Trophoblast cell (in vitro differentiated cells and primary cell): ENCODE data around the gene SEH1L.

Experiments
- DNase-seq, 2 donors: peaks; one replicate each; pipeline ENCODE4 v3.0.0-alpha.2; 2016
- H2AFZ ChIP-seq: 2 replicates; pipeline ENCODE4 v1.6.1; 2013; ENCODE audit warnings: low read length, moderate library complexity, mild to moderate bottlenecking; ENCODE audit not compliant: insufficient read depth, poor library complexity
- H2AK5ac ChIP-seq: 2 replicates; pipeline ENCODE4 v1.6.1; 2013; ENCODE audit warnings: mild to moderate bottlenecking, low read length
- H2BK120ac ChIP-seq: 2 replicates; pipeline ENCODE4 v1.6.1; 2013; ENCODE audit warnings: low read length, mild to moderate bottlenecking, moderate library complexity; ENCODE audit not compliant: insufficient read depth, poor library complexity
- H2BK12ac ChIP-seq: 2 replicates; pipeline ENCODE4 v1.6.1; 2013; ENCODE audit warnings: mild to moderate bottlenecking, low read length, moderate library complexity
- H2BK5ac ChIP-seq: 2 replicates; pipeline ENCODE4 v1.6.1; 2013; ENCODE audit warnings: low read length, low read depth, moderate library complexity, mild to moderate bottlenecking; ENCODE audit not compliant: poor library complexity
- H3K14ac ChIP-seq: 2 replicates; pipeline ENCODE4 v1.6.1; 2013; ENCODE audit warnings: mild to moderate bottlenecking, low read length
- H3K18ac ChIP-seq: 2 replicates; pipeline ENCODE4 v1.6.1; 2013; ENCODE audit warnings: mild to moderate bottlenecking, low read length
- H3K23ac ChIP-seq: 2 replicates; pipeline ENCODE4 v1.6.1; 2013; ENCODE audit warnings: low read length
- H3K27ac ChIP-seq: 2 replicates; pipeline ENCODE4 v1.5.1; 2013; ENCODE audit warnings: low read depth, mild to moderate bottlenecking, inconsistent platforms, low read length, moderate library complexity
- H3K27me3 ChIP-seq: 2 replicates; pipeline ENCODE4 v1.6.1; 2013; ENCODE audit warnings: inconsistent platforms, mild to moderate bottlenecking, low read length, moderate library complexity; ENCODE audit not compliant: insufficient read depth
- H3K36me3 ChIP-seq, 2 experiments: 1 replicate in 1 of 2; 2 replicates in 1 of 2; pipeline ENCODE4 v1.6.1; 2013; ENCODE audit warnings: low read length in 2 of 2, mild to moderate bottlenecking in 2 of 2, moderate library complexity in 1 of 2; ENCODE audit not compliant: insufficient read depth in 2 of 2, control insufficient read depth in 1 of 2
- H3K4ac ChIP-seq: 2 replicates; pipeline ENCODE4 v1.6.1; 2013; ENCODE audit warnings: low read depth, mild to moderate bottlenecking, low read length, moderate library complexity
- H3K4me1 ChIP-seq, 2 experiments: 1 replicate in 1 of 2; 2 replicates in 1 of 2; pipeline ENCODE4 v1.6.1; 2013; ENCODE audit warnings: low read length in 2 of 2, mild to moderate bottlenecking in 2 of 2, moderate library complexity in 1 of 2; ENCODE audit not compliant: insufficient read depth in 2 of 2, control insufficient read depth in 1 of 2
- H3K4me2 ChIP-seq: 2 replicates; pipeline ENCODE4 v1.6.1; 2013; ENCODE audit warnings: inconsistent platforms, mild to moderate bottlenecking, low read length, moderate library complexity
- H3K4me3 ChIP-seq: 2 replicates; pipeline ENCODE4 v1.5.1; 2013; ENCODE audit warnings: mild to moderate bottlenecking, low read depth, low read length, inconsistent platforms
- H3K79me1 ChIP-seq: one replicate; pipeline ENCODE4 v1.6.1; 2013; ENCODE audit warnings: low read length
- H3K79me2 ChIP-seq: 2 replicates; pipeline ENCODE4 v1.6.1; 2013; ENCODE audit warnings: low read length, mild to moderate bottlenecking; ENCODE audit not compliant: control insufficient read depth, insufficient read depth, poor library complexity
- H3K9ac ChIP-seq: 2 replicates; pipeline ENCODE4 v1.6.1; 2013; ENCODE audit warnings: mild to moderate bottlenecking, low read length
- H3K9me3 ChIP-seq: 2 replicates; pipeline ENCODE4 v1.6.1; 2013; ENCODE audit warnings: low read depth, mild to moderate bottlenecking, control low read depth, inconsistent platforms, low read length; ENCODE audit not compliant: insufficient read depth
- H4K12ac ChIP-seq: 2 replicates; pipeline ENCODE4 v1.6.1; 2013; ENCODE audit warnings: low read depth, mild to moderate bottlenecking, low read length, moderate library complexity
- H4K8ac ChIP-seq: 2 replicates; pipeline ENCODE4 v1.6.1; 2013; ENCODE audit warnings: low read depth, mild to moderate bottlenecking, low read length, moderate library complexity
- H4K91ac ChIP-seq: one replicate; pipeline ENCODE4 v1.6.1; 2013; ENCODE audit warnings: low read depth, mild to moderate bottlenecking, low read length, moderate library complexity
- WGBS: extraction: QIAGEN DNeasy Blood & Tissue Kit; methylation state at CpG from one replicate; pipeline ENCODE4 v1.1.7; 2013; ENCODE audit warnings: missing lambda C conversion rate; ENCODE audit not compliant: insufficient read length, insufficient coverage; ENCODE audit errors: extremely low coverage; 5-methylcytosine and 5-hydroxymethylcytosine counted together

Gene SEH1L

DNA sequence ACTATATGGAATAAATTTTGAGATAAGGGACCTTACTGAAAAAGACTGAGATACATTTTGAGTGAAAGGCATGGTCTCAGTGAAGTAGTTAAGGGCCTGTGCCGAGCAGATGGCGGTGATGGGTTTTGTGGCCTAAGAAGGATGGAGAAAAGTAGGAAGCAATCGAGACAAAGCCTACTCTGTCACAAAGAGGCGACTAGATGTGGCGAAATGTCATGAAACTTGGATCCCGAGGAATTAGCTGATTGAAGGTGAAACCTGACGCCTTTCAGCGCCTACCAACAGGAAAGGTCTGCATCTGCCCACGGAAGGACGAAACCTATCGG is 42.8 kb downstream of the SEH1L start:
- Histone ChIP-seq H3K79me2 (peaks cover 9% of the 10 kb centered on the region), H3K4me3 (peak overlapping the region; percentile 75), H4K12ac (peak overlapping the region; percentile 2), H3K4me1 (peaks cover 7 to 9% of the 10 kb centered on the region in 2 experiments), H2BK120ac (no peak overlapping the region), H3K9me3 (no peaks in the 10 kb centered on the region), H3K4me2 (peak overlapping the region; percentile 61), H3K9ac (peak overlapping the region; percentile 72), H2AFZ (peak overlapping the region; percentile 37), H2BK12ac (no peak overlapping the region), H3K27ac (peak overlapping the region; percentile 75), H3K79me1 (peaks cover 6% of the 10 kb centered on the region), H3K27me3 (no peaks in the 10 kb centered on the region), H2BK5ac (peak overlapping the region; percentile 45), H3K18ac (no peak overlapping the region), H4K8ac (peak overlapping the region; percentile 7), H4K91ac (peak overlapping the region; percentile 45), H3K4ac (peak overlapping the region; percentile 7), H3K36me3 (peaks cover 2 to 4% of the 10 kb centered on the region in 2 experiments), H3K23ac (no peak overlapping the region), H2AK5ac (no peak overlapping the region), H3K14ac (peak overlapping the region; percentile 49)
- DNase-seq: peak; percentile 4 to 45
- WGBS: no CpG with 5 or more reads among the region's 11 CpGs

DNA sequence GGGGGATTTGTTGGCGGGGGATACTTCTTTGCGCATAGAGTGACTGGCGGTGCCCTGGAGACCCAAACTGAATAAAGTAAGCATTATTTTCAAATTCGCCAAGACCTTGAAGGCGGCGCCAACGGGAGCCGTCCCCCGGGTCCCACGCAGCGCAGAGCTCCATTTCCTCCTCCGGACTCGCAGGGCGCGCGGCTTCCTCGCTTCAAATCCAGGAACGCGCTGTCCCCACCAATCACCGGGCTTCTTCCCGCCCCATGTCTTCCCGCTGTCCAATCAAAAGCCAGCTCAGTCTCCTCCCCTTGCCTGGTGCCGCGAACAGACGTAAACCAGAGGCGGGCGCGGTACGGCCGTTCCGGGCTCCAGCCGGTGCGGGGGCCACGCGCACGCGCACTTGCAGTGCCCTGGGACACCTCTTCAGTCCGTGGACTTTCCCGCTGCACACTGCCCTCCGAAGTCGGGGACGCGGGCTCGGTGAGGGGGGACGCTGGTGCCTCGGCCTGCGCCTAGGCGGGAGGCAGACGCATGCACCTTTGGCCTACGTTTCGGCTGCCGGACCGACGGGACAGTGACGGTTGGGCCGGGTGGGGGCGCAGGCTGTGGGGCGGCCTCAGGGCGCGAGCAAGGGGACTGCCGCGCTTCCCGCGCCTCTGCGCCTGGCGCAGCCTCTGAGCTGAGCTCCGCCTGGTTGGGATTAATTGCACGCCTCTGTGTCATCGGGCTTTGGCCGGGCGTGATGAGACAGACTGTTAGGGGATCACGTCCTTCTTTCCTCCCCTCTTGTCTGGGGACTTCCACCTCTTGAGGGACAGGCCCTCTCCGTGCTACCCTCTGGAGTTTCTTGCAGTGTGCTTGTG is 43.4 kb downstream of the SEH1L start, which contains the start of gene CEP192:
TSS of gene CEP192 (plus strand) at position 396 of the 854 bp plus-strand sequence. CDS start 8,063 bp downstream, outside the sequence.
- Histone ChIP-seq H3K23ac (no peak within 1 kb of the TSS), H3K14ac (peak within 1 kb of the TSS; percentile 96), H3K9ac (peak within 1 kb of the TSS; percentile 75), H2AFZ (peak within 1 kb of the TSS; percentile 89), H2BK120ac (peak within 1 kb of the TSS; percentile 12), H3K4me3 (peak within 1 kb of the TSS; percentile 97), H3K18ac (peak within 1 kb of the TSS; percentile 90), H3K79me2 (peaks cover 11% of the 10 kb centered on the region), H3K9me3 (no peaks in the 10 kb centered on the region), H3K4ac (peak within 1 kb of the TSS; percentile 49), H3K79me1 (peaks cover 6% of the 10 kb centered on the region), H3K4me1 (peaks cover 7 to 9% of the 10 kb centered on the region in 2 experiments), H3K36me3 (peaks cover 2 to 6% of the 10 kb centered on the region in 2 experiments), H2BK5ac (peak within 1 kb of the TSS; percentile 70), H4K12ac (peak within 1 kb of the TSS; percentile 63), H4K91ac (peak within 1 kb of the TSS; percentile 83), H2BK12ac (no peak within 1 kb of the TSS), H3K27ac (peak within 1 kb of the TSS; percentile 85), H3K27me3 (no peaks in the 10 kb centered on the region), H4K8ac (peak within 1 kb of the TSS; percentile 91), H3K4me2 (peak within 1 kb of the TSS; percentile 69), H2AK5ac (peak within 1 kb of the TSS; percentile 0)
- no CpG with 5 or more reads among the region's 73 CpGs for WGBS
- peak; percentile 98 to 99 for DNase-seq

DNA sequence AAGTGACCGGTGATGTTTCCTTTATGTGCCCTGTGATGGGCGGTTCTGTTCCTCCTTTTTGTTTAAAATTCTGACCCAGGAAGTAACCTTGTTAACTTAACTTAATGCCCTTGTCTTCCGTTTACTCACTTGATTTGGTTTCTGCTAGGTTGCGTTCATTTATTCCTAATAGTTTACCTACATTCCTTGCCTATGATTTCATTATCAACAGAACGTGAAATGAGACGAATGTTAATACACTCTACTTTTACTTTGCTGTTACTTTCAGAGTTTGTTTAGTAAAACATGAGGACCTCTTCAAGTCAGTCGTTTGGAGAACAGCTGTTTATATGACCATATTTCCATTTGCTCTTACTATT is 44.0 kb downstream of the SEH1L start:
- H3K4me3 ChIP-seq: peak overlapping the region; percentile 97
- no CpG with 5 or more reads among the region's 7 CpGs for WGBS
- peak overlapping the region; percentile 75 for H3K9ac ChIP-seq
- no peak overlapping the region for H2BK120ac ChIP-seq
- peak overlapping the region; percentile 89 for H2AFZ ChIP-seq
- H3K36me3 ChIP-seq: peaks cover under 1 to 5% of the 10 kb centered on the region in 2 experiments
- peaks cover 6% of the 10 kb centered on the region for H3K79me1 ChIP-seq
- no peak overlapping the region for H2BK12ac ChIP-seq
- no peak overlapping the region for H2AK5ac ChIP-seq
- peak overlapping the region; percentile 85 for H3K27ac ChIP-seq
- peak overlapping the region; percentile 49 for H3K4ac ChIP-seq
- H3K18ac ChIP-seq: peak overlapping the region; percentile 90
- H3K23ac ChIP-seq: no peak overlapping the region
- H3K14ac ChIP-seq: peak overlapping the region; percentile 96
- H4K91ac ChIP-seq: peak overlapping the region; percentile 83
- peaks cover 11% of the 10 kb centered on the region for H3K79me2 ChIP-seq
- no peak overlapping the region for H4K8ac ChIP-seq
- H3K4me1 ChIP-seq: peaks cover 7 to 9% of the 10 kb centered on the region in 2 experiments
- H2BK5ac ChIP-seq: peak overlapping the region; percentile 13
- H4K12ac ChIP-seq: no peak overlapping the region
- H3K27me3 ChIP-seq: no peaks in the 10 kb centered on the region
- H3K9me3 ChIP-seq: no peaks in the 10 kb centered on the region
- H3K4me2 ChIP-seq: peak overlapping the region; percentile 69
- DNase-seq: no peak

DNA sequence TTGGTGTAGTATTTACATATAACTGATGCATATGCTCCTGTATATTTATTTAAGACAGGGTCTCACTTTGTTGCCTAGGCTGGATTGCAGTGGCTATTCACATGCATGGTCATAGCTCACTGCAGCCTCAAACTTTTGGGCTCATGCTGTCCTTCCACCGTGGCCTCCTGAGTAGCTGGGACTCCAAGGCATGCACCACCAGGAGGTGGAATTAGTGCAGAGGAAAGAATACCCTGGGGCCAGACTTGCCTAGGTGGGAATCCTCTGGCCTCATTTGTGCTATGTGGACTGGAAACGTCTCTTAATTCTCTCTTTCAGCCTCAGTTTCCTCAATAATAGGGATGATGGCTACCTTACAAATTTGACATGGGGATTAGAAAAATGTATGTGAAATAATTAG is 45.6 kb downstream of the SEH1L start:
- Histone ChIP-seq H3K14ac (no peak overlapping the region), H3K4me2 (no peak overlapping the region), H3K9me3 (no peaks in the 10 kb centered on the region), H3K4ac (peak overlapping the region; percentile 84), H3K79me2 (peaks cover 11% of the 10 kb centered on the region), H3K27ac (no peak overlapping the region), H2AK5ac (no peak overlapping the region), H2BK5ac (no peak overlapping the region), H3K18ac (no peak overlapping the region), H2BK12ac (no peak overlapping the region), H3K79me1 (peaks cover 6% of the 10 kb centered on the region), H4K8ac (no peak overlapping the region), H4K12ac (no peak overlapping the region), H2BK120ac (no peak overlapping the region), H3K4me1 (peaks cover 7 to 9% of the 10 kb centered on the region in 2 experiments), H3K36me3 (peaks cover 0 to 4% of the 10 kb centered on the region in 2 experiments), H3K4me3 (no peak overlapping the region), H2AFZ (no peak overlapping the region), H4K91ac (no peak overlapping the region), H3K27me3 (no peaks in the 10 kb centered on the region), H3K23ac (no peak overlapping the region), H3K9ac (no peak overlapping the region)
- no CpG with 5 or more reads among the region's 2 CpGs for WGBS
- DNase-seq: no peak
